CD4-positive, alpha-beta T cell (primary cell): ENCODE measurements around the gene NFIC. TPM values are rescaled to one million over a fixed set of nuclear protein-coding genes. Genes with fewer than 3 reads are reported as not detected.

Source experiments
- ATAC-seq: fragments of 200-7000 bp; cut with Tn5 transposase; one replicate; pipeline ENCODE4 v1.10.0; 2022; ENCODE audit warnings: mild to moderate bottlenecking; ENCODE audit not compliant: poor library complexity
- CTCF ChIA-PET: fragments of 350-600 bp; sonication (Branson Sonifier 250); formaldehyde crosslinking; loops from one replicate; lab custom pipeline; 2021; ENCODE audit warnings: antibody characterized with exemption, inconsistent platforms; lab: Charles Lee
- POLR2A ChIA-PET: fragments of 350-600 bp; sonication (Branson Sonifier 250); formaldehyde crosslinking; loops from one replicate; lab custom pipeline; 2021; ENCODE audit warnings: antibody characterized with exemption, inconsistent platforms; lab: Charles Lee
- DNase-seq, 14 experiments: peaks; one replicate each; pipeline ENCODE4 v3.0.0-alpha.2; 2013 to 2020; ENCODE audit warnings: mixed read lengths in 2 of 14
- H3K27ac ChIP-seq, 2 donors: one replicate each; pipeline versions ENCODE4 v1.5.1 to v1.7.0; 2013; ENCODE audit warnings: low read length in 2 of 2, low read depth in 1 of 2, mild to moderate bottlenecking in 1 of 2
- H3K27me3 ChIP-seq, 2 experiments: 1 replicate in 1 of 2; 2 replicates in 1 of 2; pipeline versions ENCODE4 v1.6.1 to v1.7.0; 2013; ENCODE audit warnings: low read length in 2 of 2, control low read depth in 1 of 2, mild to moderate bottlenecking in 1 of 2, moderate library complexity in 1 of 2; ENCODE audit not compliant: insufficient read depth in 2 of 2, control insufficient read depth in 1 of 2
- H3K36me3 ChIP-seq: one replicate; pipeline ENCODE4 v1.6.1; 2013; ENCODE audit warnings: low read length, control low read depth; ENCODE audit not compliant: insufficient read depth
- H3K4me1 ChIP-seq: one replicate; pipeline ENCODE4 v1.6.1; 2013; ENCODE audit warnings: low read length, control low read depth; ENCODE audit not compliant: insufficient read depth
- H3K4me3 ChIP-seq: one replicate; pipeline ENCODE4 v1.5.1; 2013; ENCODE audit warnings: mild to moderate bottlenecking, low read length, moderate library complexity
- H3K9me3 ChIP-seq, 2 experiments: 1 replicate in 1 of 2; 2 replicates in 1 of 2; pipeline versions ENCODE4 v1.6.1 to v1.7.0; 2013; ENCODE audit warnings: low read length in 2 of 2, mild to moderate bottlenecking in 2 of 2, control low read depth in 1 of 2, moderate library complexity in 1 of 2; ENCODE audit not compliant: control insufficient read depth in 1 of 2, insufficient read depth in 1 of 2
- H3K27ac Mint-ChIP-seq: one replicate; pipeline ENCODE4 v1.8.0; 2020; ENCODE audit warnings: mixed read lengths
- H3K27me3 Mint-ChIP-seq: one replicate; pipeline ENCODE4 v1.8.0; 2021; ENCODE audit warnings: mixed read lengths
- H3K36me3 Mint-ChIP-seq: one replicate; pipeline ENCODE4 v1.8.0; 2021; ENCODE audit warnings: low read depth, mixed read lengths
- H3K4me1 Mint-ChIP-seq: one replicate; pipeline ENCODE4 v1.8.0; 2021; ENCODE audit warnings: low read depth, mixed read lengths
- H3K4me3 Mint-ChIP-seq: one replicate; pipeline ENCODE4 v1.8.0; 2020; ENCODE audit warnings: mild to moderate bottlenecking, mixed read lengths
- H3K9me3 Mint-ChIP-seq: one replicate; pipeline ENCODE4 v1.8.0; 2020; ENCODE audit warnings: mixed read lengths
- CTCF ChIP-seq: fragments of 200-600 bp; IDR thresholded peaks from one replicate; pipeline ENCODE4 v1.8.0; 2022; ENCODE audit warnings: antibody characterized with exemption, mild to moderate bottlenecking
- intact Hi-C, 2 experiments: fragments of 100-400 bp; cut with DNase I in 1 of 2; cut with micrococcal nuclease in 1 of 2; formaldehyde crosslinking; loops; one replicate each; pipeline versions ENCODE4 v1.15.1 to v1.9.0; 2023 to 2025; cut with DNase I, micrococcal nuclease
- total RNA-seq, 174 experiments: library from RNA in 2 of 174; stranded (reverse) in 2 of 174; gene quantifications; one replicate each; pipeline ENCODE4 v1.2.3 and lab custom pipeline; 2021 to 2026

NFIC gene
- total RNA-seq, 2 experiments from 2014 or later = 22.1 to 22.2 TPM

DNA sequence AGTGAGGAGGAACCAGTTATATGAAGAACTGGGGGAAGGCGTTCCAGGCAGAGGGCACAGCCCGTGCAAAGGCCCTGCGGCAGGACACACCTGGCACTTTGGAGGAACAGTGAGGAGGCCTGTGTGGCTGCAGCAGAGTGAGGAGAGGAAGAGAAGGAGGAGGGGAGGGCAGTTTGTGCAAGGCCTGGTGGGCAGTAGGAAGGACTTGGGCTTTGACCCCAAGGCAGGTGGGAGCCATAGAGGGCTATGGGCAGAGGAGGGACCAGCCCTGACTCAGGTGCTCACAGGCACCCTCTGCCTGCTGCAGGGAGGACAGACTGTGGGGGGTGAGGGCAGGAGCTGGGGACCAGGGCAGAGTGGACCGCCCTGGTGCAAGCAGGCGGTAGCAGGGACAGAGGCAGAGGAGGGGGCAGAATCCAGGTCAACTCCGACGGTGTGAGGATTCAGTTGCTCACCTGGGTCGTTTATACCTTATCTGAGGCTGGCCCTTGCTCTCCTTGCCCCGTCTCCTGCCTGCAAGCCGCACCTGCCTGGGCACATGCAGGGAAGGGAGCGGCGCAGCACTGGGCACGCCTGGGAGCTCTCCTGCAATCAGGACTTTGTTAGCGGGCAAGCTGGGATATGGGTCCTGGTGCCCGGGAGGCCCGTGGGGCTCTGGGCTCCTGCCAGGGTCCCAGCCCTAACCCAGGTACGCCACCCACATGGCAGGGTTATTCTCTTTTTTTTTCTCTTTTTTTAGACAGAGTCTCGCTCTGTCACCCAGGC is 34.8 kb downstream of the NFIC start:
- H3K4me3 ChIP-seq = no peak overlapping the region
- no peaks in the 10 kb centered on the region for H3K27me3 ChIP-seq
- ATAC-seq = no peak
- no peak overlapping the region for H3K27ac ChIP-seq
- no peaks in the 10 kb centered on the region for H3K4me1 ChIP-seq
- no peaks in the 10 kb centered on the region for H3K9me3 Mint-ChIP-seq
- no peak for DNase-seq
- POLR2A ChIA-PET = no interaction called here
- TF ChIP-seq CTCF = no peak
- no peak overlapping the region for H3K4me3 Mint-ChIP-seq
- CTCF ChIA-PET = no interaction called here
- no peaks in the 10 kb centered on the region for H3K4me1 Mint-ChIP-seq
- intact Hi-C loops = no loop called here
- peaks cover 5% of the 10 kb centered on the region for H3K36me3 Mint-ChIP-seq
- no peaks in the 10 kb centered on the region for H3K36me3 ChIP-seq
- no peaks in the 10 kb centered on the region for H3K27me3 Mint-ChIP-seq
- H3K9me3 ChIP-seq = peaks cover 0 to 6% of the 10 kb centered on the region in 2 experiments
- H3K27ac Mint-ChIP-seq = no peak overlapping the region

DNA sequence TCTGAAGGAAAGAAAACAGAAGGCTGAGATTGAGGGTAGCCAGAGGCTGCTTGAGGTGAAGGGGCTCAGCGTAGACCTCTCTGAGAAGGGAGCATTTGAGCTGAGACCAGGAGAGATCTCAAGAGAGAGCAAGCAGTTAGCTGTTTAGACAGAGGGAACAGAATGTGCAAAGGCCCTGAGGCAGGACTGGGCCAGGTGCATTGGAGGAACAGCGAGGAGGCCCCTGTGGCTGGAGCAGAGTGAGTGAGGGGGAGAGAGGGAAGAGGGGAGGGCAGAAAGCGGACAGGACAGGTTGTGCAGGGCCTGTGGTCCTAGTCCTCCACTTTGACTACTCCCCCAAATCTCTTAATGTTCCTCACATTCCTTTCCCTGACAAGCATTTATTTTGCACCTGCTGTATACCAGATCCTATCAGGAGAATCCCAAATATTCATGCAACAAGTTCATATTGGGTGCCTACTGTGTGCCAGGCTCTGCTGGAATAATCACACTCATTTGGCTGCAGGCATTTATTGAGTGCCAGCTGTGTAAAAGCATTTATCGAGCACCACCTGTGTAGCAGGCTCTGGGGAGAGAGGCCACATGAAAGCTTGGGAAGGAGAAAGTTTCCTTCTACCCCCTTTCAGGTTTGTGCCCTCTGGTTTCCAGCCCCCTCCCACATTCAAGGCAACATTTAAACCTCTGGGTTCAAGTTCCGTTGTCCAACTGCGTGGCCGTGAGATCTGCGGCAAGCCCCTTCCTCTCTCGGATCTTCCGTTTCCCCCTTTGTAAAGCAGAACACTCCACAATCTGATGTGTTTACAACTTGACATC is 36.5 kb downstream of the NFIC start:
- H3K27me3 Mint-ChIP-seq = no peaks in the 10 kb centered on the region
- Histone ChIP-seq H3K9me3 (peaks cover 0 to 6% of the 10 kb centered on the region in 2 experiments), H3K27me3 (no peaks in the 10 kb centered on the region), H3K27ac (no peak overlapping the region), H3K4me3 (no peak overlapping the region), H3K36me3 (no peaks in the 10 kb centered on the region), H3K4me1 (no peaks in the 10 kb centered on the region)
- intact Hi-C loops = no loop called here
- no peak overlapping the region for H3K4me3 Mint-ChIP-seq
- ChIA-PET POLR2A (no interaction called here), CTCF (no interaction called here)
- ATAC-seq (no peak), DNase-seq (no peak)
- no peaks in the 10 kb centered on the region for H3K9me3 Mint-ChIP-seq
- TF ChIP-seq CTCF = no peak
- peaks cover 5% of the 10 kb centered on the region for H3K36me3 Mint-ChIP-seq
- no peak overlapping the region for H3K27ac Mint-ChIP-seq
- no peaks in the 10 kb centered on the region for H3K4me1 Mint-ChIP-seq

- H3K36me3 Mint-ChIP-seq = peaks cover 5% of the 10 kb centered on the region
- H3K4me3 Mint-ChIP-seq = no peak overlapping the region
- H3K27ac ChIP-seq = no peak overlapping the region
- H3K4me1 Mint-ChIP-seq = no peaks in the 10 kb centered on the region
- H3K36me3 ChIP-seq = peaks cover 2% of the 10 kb centered on the region
- H3K27me3 ChIP-seq = no peaks in the 10 kb centered on the region
- H3K9me3 Mint-ChIP-seq = no peaks in the 10 kb centered on the region
- no peak for DNase-seq
- no peak overlapping the region for H3K27ac Mint-ChIP-seq
- H3K27me3 Mint-ChIP-seq = no peaks in the 10 kb centered on the region
- intact Hi-C loops = no loop called here
- ATAC-seq = no peak
- CTCF ChIA-PET = no interaction called here
- no peak overlapping the region for H3K4me3 ChIP-seq
- H3K9me3 ChIP-seq = peaks cover 0 to 6% of the 10 kb centered on the region in 2 experiments
- no peak for TF ChIP-seq CTCF
- POLR2A ChIA-PET = no interaction called here
- no peaks in the 10 kb centered on the region for H3K4me1 ChIP-seq
Observed at GRCh38 chr19:3403489-3404323, 37.3 kb downstream of the NFIC start.
